Measurements from ENCODE around the gene SLC23A3.
A peak's percentile ranks its signal among the peaks of the same experiment; 100 is the strongest.

SLC23A3 gene

GRCh38 chr2:219176818-219177551, 7.2 kb upstream of the SLC23A3 start, which contains the start of gene CNPPD1:
CNPPD1 (minus strand) TSS chr2:219176925; CDS start chr2:219176828, 97 bp downstream.
- DNase-seq (ENCODE audit: low read depth) = no peak
- TF ChIP-seq CTCF (conservative IDR thresholded peaks at IDR 0.05; ENCODE audit: low read depth, low read length) = no peak
- peak within 1 kb of the TSS; percentile 81 for H3K4me3 ChIP-seq (ENCODE audit: low read length)

GRCh38 chr2:219175928-219176817, 6.3 kb upstream of the SLC23A3 start:
- H3K4me3 ChIP-seq (ENCODE audit: low read length) = peak overlapping the region; percentile 81
- TF ChIP-seq CTCF (conservative IDR thresholded peaks at IDR 0.05; ENCODE audit: low read depth, low read length) = peak; percentile 12
- no peak for DNase-seq (ENCODE audit: low read depth)

GRCh38 chr2:219175486-219175885, 5.7 kb upstream of the SLC23A3 start:
- TF ChIP-seq CTCF (conservative IDR thresholded peaks at IDR 0.05; ENCODE audit: low read depth, low read length) = no peak
- no peak for DNase-seq (ENCODE audit: low read depth)
- peak overlapping the region; percentile 81 for H3K4me3 ChIP-seq (ENCODE audit: low read length)

- TF ChIP-seq CTCF (conservative IDR thresholded peaks at IDR 0.05; ENCODE audit: low read depth, low read length) = no peak
- no peak for DNase-seq (ENCODE audit: low read depth)
- H3K4me3 ChIP-seq (ENCODE audit: low read length) = no peak overlapping the region
Measured at GRCh38 chr2:219174801-219175200, 5.0 kb upstream of the SLC23A3 start.

- H3K4me3 ChIP-seq (ENCODE audit: low read length) = no peak overlapping the region
- no peak for DNase-seq (ENCODE audit: low read depth)
- TF ChIP-seq CTCF (conservative IDR thresholded peaks at IDR 0.05; ENCODE audit: low read depth, low read length) = no peak
Measured at GRCh38 chr2:219174146-219174545, 4.3 kb upstream of the SLC23A3 start.

GRCh38 chr2:219173176-219173575, 3.3 kb upstream of the SLC23A3 start:
- H3K4me3 ChIP-seq (ENCODE audit: low read length) = no peak overlapping the region
- TF ChIP-seq CTCF (conservative IDR thresholded peaks at IDR 0.05; ENCODE audit: low read depth, low read length) = no peak
- DNase-seq (ENCODE audit: low read depth) = no peak

Data from retinal pigment epithelial cell (primary cell).